BLaER1 (cell line): ENCODE data around the gene NPBWR2.

Source experiments
- H3K27ac ChIP-seq: shearing (Covaris generic); formaldehyde crosslinking; 2 replicates; pipeline ENCODE4 v1.8.1; 2022
- H3K27me3 ChIP-seq: shearing (Covaris generic); formaldehyde crosslinking; 2 replicates; pipeline ENCODE4 v1.8.1; 2022
- H3K36me3 ChIP-seq: shearing (Covaris generic); formaldehyde crosslinking; 2 replicates; pipeline ENCODE4 v1.8.1; 2022
- H3K4me1 ChIP-seq: shearing (Covaris generic); formaldehyde crosslinking; 2 replicates; pipeline ENCODE4 v1.8.1; 2022
- H3K4me2 ChIP-seq: shearing (Covaris generic); formaldehyde crosslinking; 2 replicates; pipeline ENCODE4 v1.8.1; 2022
- H3K4me3 ChIP-seq: shearing (Covaris generic); formaldehyde crosslinking; 2 replicates; pipeline ENCODE4 v1.8.1; 2022
- H3K9ac ChIP-seq: shearing (Covaris generic); formaldehyde crosslinking; 2 replicates; pipeline ENCODE4 v1.8.1; 2022
- H3K9me3 ChIP-seq: shearing (Covaris generic); formaldehyde crosslinking; 2 replicates; pipeline ENCODE4 v1.8.1; 2022
- H4K20me1 ChIP-seq: shearing (Covaris generic); formaldehyde crosslinking; 2 replicates; pipeline ENCODE4 v1.8.1; 2022
- Cebpa-rat ChIP-seq: shearing (Covaris generic); IDR thresholded peaks from 2 replicates; pipeline ENCODE4 v1.8.1; 2022

The NPBWR2 gene

GRCh38 chr20:64069614-64070243 lies 37.6 kb downstream of the NPBWR2 start:
- Histone ChIP-seq H4K20me1 (peaks cover 31% of the 10 kb centered on the region), H3K9me3 (no peaks in the 10 kb centered on the region), H3K4me2 (peak overlapping the region; percentile 99), H3K36me3 (peaks cover 16% of the 10 kb centered on the region), H3K9ac (no peak overlapping the region), H3K27me3 (no peaks in the 10 kb centered on the region), H3K4me3 (no peak overlapping the region), H3K27ac (no peak overlapping the region; the same call in 1 of the 2 replicates), H3K4me1 (peaks cover 100% of the 10 kb centered on the region)
- no peak for TF ChIP-seq Cebpa-rat

GRCh38 chr20:64069209-64069613 lies 38.2 kb downstream of the NPBWR2 start:
- H4K20me1 ChIP-seq, result peaks cover 31% of the 10 kb centered on the region
- H3K4me3 ChIP-seq, result no peak overlapping the region
- no peaks in the 10 kb centered on the region for H3K27me3 ChIP-seq
- H3K9ac ChIP-seq, result no peak overlapping the region
- TF ChIP-seq Cebpa-rat, result no peak
- peak overlapping the region; percentile 99 for H3K4me2 ChIP-seq
- no peaks in the 10 kb centered on the region for H3K9me3 ChIP-seq
- peaks cover 11% of the 10 kb centered on the region for H3K36me3 ChIP-seq
- peaks cover 100% of the 10 kb centered on the region for H3K4me1 ChIP-seq
- no peak overlapping the region; the same call in none of the 2 replicates for H3K27ac ChIP-seq

- H3K4me2 ChIP-seq, result peak overlapping the region; percentile 99
- peaks cover 31% of the 10 kb centered on the region for H4K20me1 ChIP-seq
- H3K27ac ChIP-seq, result no peak overlapping the region; the same call in none of the 2 replicates
- no peak for TF ChIP-seq Cebpa-rat
- H3K4me3 ChIP-seq, result no peak overlapping the region
- peaks cover 100% of the 10 kb centered on the region for H3K4me1 ChIP-seq
- H3K9ac ChIP-seq, result no peak overlapping the region
- no peaks in the 10 kb centered on the region for H3K27me3 ChIP-seq
- no peaks in the 10 kb centered on the region for H3K9me3 ChIP-seq
- H3K36me3 ChIP-seq, result peaks cover 5% of the 10 kb centered on the region
Measured at GRCh38 chr20:64068386-64069208, 38.8 kb downstream of the NPBWR2 start.

GRCh38 chr20:64067733-64068307 lies 39.5 kb downstream of the NPBWR2 start:
- H3K4me2 ChIP-seq, result peak overlapping the region; percentile 99

GRCh38 chr20:64067005-64067632 lies 40.2 kb downstream of the NPBWR2 start:
- Histone ChIP-seq H3K4me3 (no peak overlapping the region), H3K36me3 (no peaks in the 10 kb centered on the region; the same call in 1 of the 2 replicates), H3K4me2 (peak overlapping the region; percentile 99), H3K27ac (peak overlapping the region; percentile 80), H3K9me3 (no peaks in the 10 kb centered on the region), H3K27me3 (no peaks in the 10 kb centered on the region), H4K20me1 (peaks cover 19% of the 10 kb centered on the region), H3K4me1 (peaks cover 93% of the 10 kb centered on the region), H3K9ac (0 out of 2 replicates have a peak overlapping the region, but pooled peaks have one; percentile 34)
- no peak for TF ChIP-seq Cebpa-rat

More at GRCh38 chr20:64067733-64068307, 39.5 kb downstream of the NPBWR2 start:
- H3K27ac ChIP-seq, result peak overlapping the region; percentile 80; the same call in 1 of the 2 replicates
- peaks cover 26% of the 10 kb centered on the region for H4K20me1 ChIP-seq
- no peaks in the 10 kb centered on the region for H3K9me3 ChIP-seq
- no peak overlapping the region for H3K4me3 ChIP-seq
- no peaks in the 10 kb centered on the region for H3K27me3 ChIP-seq
- H3K4me1 ChIP-seq, result peaks cover 93% of the 10 kb centered on the region
- H3K9ac ChIP-seq, result 0 out of 2 replicates have a peak overlapping the region, but pooled peaks have one; percentile 34
- no peak for TF ChIP-seq Cebpa-rat
- no peaks in the 10 kb centered on the region; the same call in 1 of the 2 replicates for H3K36me3 ChIP-seq

- Histone ChIP-seq H3K4me2 (peak overlapping the region; percentile 99), H3K4me1 (peaks cover 84% of the 10 kb centered on the region), H3K9me3 (no peaks in the 10 kb centered on the region), H3K9ac (peak overlapping the region; percentile 48; the same call in 1 of the 2 replicates), H3K36me3 (no peaks in the 10 kb centered on the region; the same call in 1 of the 2 replicates), H3K4me3 (peak overlapping the region; percentile 36), H3K27ac (peak overlapping the region; percentile 80), H4K20me1 (peaks cover 10% of the 10 kb centered on the region), H3K27me3 (no peaks in the 10 kb centered on the region)
- no peak for TF ChIP-seq Cebpa-rat
Measured at GRCh38 chr20:64065974-64066343, 41.4 kb downstream of the NPBWR2 start.

GRCh38 chr20:64065062-64065973 lies 42.0 kb downstream of the NPBWR2 start:
- TF ChIP-seq Cebpa-rat, result no peak
- peak overlapping the region; percentile 89 for H3K27ac ChIP-seq
- peaks cover 10% of the 10 kb centered on the region for H4K20me1 ChIP-seq
- no peaks in the 10 kb centered on the region; the same call in 1 of the 2 replicates for H3K36me3 ChIP-seq
- H3K9me3 ChIP-seq, result no peaks in the 10 kb centered on the region
- peaks cover 78% of the 10 kb centered on the region for H3K4me1 ChIP-seq
- H3K9ac ChIP-seq, result peak overlapping the region; percentile 48; the same call in 1 of the 2 replicates
- peak overlapping the region; percentile 99 for H3K4me2 ChIP-seq
- peak overlapping the region; percentile 36 for H3K4me3 ChIP-seq
- no peaks in the 10 kb centered on the region for H3K27me3 ChIP-seq

GRCh38 chr20:64064145-64064698 lies 43.1 kb downstream of the NPBWR2 start:
- no peaks in the 10 kb centered on the region for H3K9me3 ChIP-seq
- H3K9ac ChIP-seq, result peak overlapping the region; percentile 89
- TF ChIP-seq Cebpa-rat, result no peak
- H3K27me3 ChIP-seq, result no peaks in the 10 kb centered on the region
- H4K20me1 ChIP-seq, result peaks cover 10% of the 10 kb centered on the region
- H3K4me1 ChIP-seq, result peaks cover 67% of the 10 kb centered on the region
- H3K4me3 ChIP-seq, result peak overlapping the region; percentile 97
- peak overlapping the region; percentile 89 for H3K27ac ChIP-seq
- H3K4me2 ChIP-seq, result peak overlapping the region; percentile 99
- no peaks in the 10 kb centered on the region for H3K36me3 ChIP-seq
